IMR-90 (cell line): Measurements from ENCODE around the gene RELN. TPM values are rescaled to one million over a fixed set of nuclear protein-coding genes. Genes with fewer than 3 reads are reported as not detected.

ENCODE experiments used
- ATAC-seq: fragments of 200-7000 bp; cut with Tn5 transposase; 2 replicates; pipeline ENCODE4 v1.9.1; 2020; ENCODE audit warnings: low read depth, mild to moderate bottlenecking, moderate library complexity
- BruUV-seq: library from RNA; stranded (reverse); fragments of 400-500 nt; replicated peaks from 2 replicates; lab custom pipeline; 2021; lab: Mats Ljungman, UMichigan
- CTCF ChIA-PET: fragments of 300-600 bp; formaldehyde crosslinking; extraction: SDS; loops from one replicate; lab custom pipeline; 2021; ENCODE audit warnings: antibody characterized with exemption; lab: Yijun Ruan, JAX
- POLR2A ChIA-PET: fragments of 300-600 bp; sonication (Branson Sonifier 250); formaldehyde crosslinking; loops from one replicate; lab custom pipeline; 2022; ENCODE audit warnings: antibody characterized with exemption; ENCODE audit not compliant: unreplicated experiment; lab: Charles Lee
- DNase-seq: peaks from one replicate; pipeline ENCODE4 v3.0.0; 2013
- H2AFZ ChIP-seq: replicated peaks from 2 replicates; pipeline ENCODE3; 2013; ENCODE audit warnings: low read length, mild to moderate bottlenecking; ENCODE audit not compliant: poor library complexity
- H2AK5ac ChIP-seq: 2 replicates; pipeline ENCODE4 v1.6.1; 2013; ENCODE audit warnings: low read depth, low read length, inconsistent platforms
- H2AK9ac ChIP-seq: replicated peaks from 2 replicates; pipeline ENCODE3; 2013; ENCODE audit warnings: mild to moderate bottlenecking, low read depth, low read length, moderate library complexity; ENCODE audit not compliant: poor library complexity
- H2BK120ac ChIP-seq: 2 replicates; pipeline ENCODE4 v1.6.1; 2013; ENCODE audit warnings: low read depth, low read length, inconsistent platforms
- H2BK15ac ChIP-seq: 3 replicates; pipeline ENCODE4 v1.6.1; 2013; ENCODE audit warnings: low read depth, low read length, inconsistent platforms
- H2BK20ac ChIP-seq: 2 replicates; pipeline ENCODE4 v1.6.1; 2013; ENCODE audit warnings: low read depth, mild to moderate bottlenecking, inconsistent platforms, low read length, moderate library complexity
- H2BK5ac ChIP-seq: 2 replicates; pipeline ENCODE4 v1.6.1; 2013; ENCODE audit warnings: mild to moderate bottlenecking, low read depth, low read length, inconsistent platforms; ENCODE audit not compliant: poor library complexity, severe bottlenecking
- H3K14ac ChIP-seq: replicated peaks from 2 replicates; pipeline ENCODE4 v1.6.1; 2013; ENCODE audit warnings: low read depth, low read length, inconsistent platforms
- H3K18ac ChIP-seq: 2 replicates; pipeline ENCODE4 v1.6.1; 2013; ENCODE audit warnings: low read depth, low read length, control low read depth
- H3K23ac ChIP-seq: 2 replicates; pipeline ENCODE4 v1.6.1; 2013; ENCODE audit warnings: low read depth, low read length, inconsistent platforms
- H3K27ac ChIP-seq: 2 replicates; pipeline ENCODE4 v1.5.1; 2013; ENCODE audit warnings: mild to moderate bottlenecking, control low read depth, low read length; ENCODE audit not compliant: insufficient read depth
- H3K27me3 ChIP-seq: 2 replicates; pipeline ENCODE4 v1.6.1; 2013; ENCODE audit warnings: low read length; ENCODE audit not compliant: control insufficient read depth, insufficient read depth
- H3K36me3 ChIP-seq: 2 replicates; pipeline ENCODE4 v1.6.1; 2013; ENCODE audit warnings: low read length, mixed read lengths; ENCODE audit not compliant: control insufficient read depth, insufficient read depth
- H3K4ac ChIP-seq: 2 replicates; pipeline ENCODE4 v1.6.1; 2013; ENCODE audit warnings: low read depth, low read length, inconsistent platforms
- H3K4me1 ChIP-seq: 2 replicates; pipeline ENCODE4 v1.6.1; 2013; ENCODE audit warnings: low read length, mixed read lengths; ENCODE audit not compliant: control insufficient read depth, insufficient read depth
- H3K4me2 ChIP-seq: 2 replicates; pipeline ENCODE4 v1.6.1; 2013; ENCODE audit warnings: low read depth, mild to moderate bottlenecking, control low read depth, low read length, moderate library complexity
- H3K4me3 ChIP-seq: 2 replicates; pipeline ENCODE4 v1.5.1; 2013; ENCODE audit warnings: low read depth, mild to moderate bottlenecking, control low read depth, low read length, moderate library complexity; ENCODE audit not compliant: insufficient read depth
- H3K56ac ChIP-seq: 2 replicates; pipeline ENCODE4 v1.6.1; 2013; ENCODE audit warnings: low read length, inconsistent platforms; ENCODE audit not compliant: insufficient read depth; ENCODE audit errors: extremely low read depth
- H3K79me1 ChIP-seq, 2 experiments: 2 replicates each; pipeline ENCODE4 v1.6.1; 2013; ENCODE audit warnings: low read length in 2 of 2, inconsistent platforms in 1 of 2, low read depth in 1 of 2
- H3K9ac ChIP-seq: 2 replicates; pipeline ENCODE4 v1.6.1; 2013; ENCODE audit warnings: low read depth, low read length, control low read depth
- H3K9me1 ChIP-seq: 2 replicates; pipeline ENCODE4 v1.6.1; 2013; ENCODE audit warnings: low read length, inconsistent platforms; ENCODE audit not compliant: insufficient read depth
- H3K9me3 ChIP-seq: 2 replicates; pipeline ENCODE4 v1.6.1; 2013; ENCODE audit warnings: low read length; ENCODE audit not compliant: control insufficient read depth, insufficient read depth
- H4K20me1 ChIP-seq: 2 replicates; pipeline ENCODE4 v1.6.1; 2013; ENCODE audit warnings: low read length, inconsistent platforms; ENCODE audit not compliant: insufficient read depth
- H4K5ac ChIP-seq: 2 replicates; pipeline ENCODE4 v1.6.1; 2013; ENCODE audit warnings: mild to moderate bottlenecking, low read depth, low read length, control low read depth
- H4K8ac ChIP-seq, 2 experiments: 2 replicates each; pipeline ENCODE4 v1.6.1; 2013; ENCODE audit warnings: low read depth in 2 of 2, low read length in 2 of 2, control low read depth in 1 of 2, inconsistent platforms in 1 of 2
- H4K91ac ChIP-seq: 2 replicates; pipeline ENCODE4 v1.6.1; 2013; ENCODE audit warnings: low read depth, low read length, inconsistent platforms; ENCODE audit not compliant: insufficient read depth
- FOS ChIP-seq: fragments of 150-350 bp; IDR thresholded peaks from 2 replicates; pipeline ENCODE4 v1.6.1; 2016; ENCODE audit warnings: low read depth, low read length
- MAZ ChIP-seq: IDR thresholded peaks from 2 replicates; pipeline ENCODE4 v1.6.1; 2012; ENCODE audit warnings: low read depth, mild to moderate bottlenecking, low read length, improper control_type of control experiment, moderate library complexity, borderline replicate concordance
- POLR2A ChIP-seq: IDR thresholded peaks from 2 replicates; pipeline ENCODE4 v1.6.1; 2012; ENCODE audit warnings: mild to moderate bottlenecking, low read depth, low read length
- RFX5 ChIP-seq: IDR thresholded peaks from 2 replicates; pipeline ENCODE4 v1.8.0; 2012; ENCODE audit warnings: low read depth, mild to moderate bottlenecking, low read length, moderate library complexity
- WGBS, 2 experiments: methylation state at CpG; one replicate each; pipeline versions ENCODE4 v1.1.5 to v1.1.7; 2013; ENCODE audit warnings: missing lambda C conversion rate in 2 of 2; ENCODE audit not compliant: insufficient read length in 1 of 2; ENCODE audit errors: extremely low coverage in 2 of 2; 5-methylcytosine and 5-hydroxymethylcytosine counted together
- dilution Hi-C: fragments of 300-500 bp; cut with HindIII; formaldehyde crosslinking; loops from one replicate; pipeline ENCODE4 v1.14.3; 2018; ENCODE audit warnings: low sequenced_read_pairs; ENCODE audit not compliant: unreplicated experiment
- in situ Hi-C: fragments of 300-500 bp; cut with MboI; formaldehyde crosslinking; loops from 3 replicates; pipeline ENCODE4 v1.14.3; 2019; ENCODE audit warnings: low sequenced_read_pairs, inconsistent platforms, mixed read lengths
- intact Hi-C: fragments of 100-400 bp; cut with micrococcal nuclease; formaldehyde crosslinking; loops from 2 replicates; pipeline ENCODE4 v1.10.0; 2022
- polyA plus RNA-seq, 3 experiments: library from polyadenylated mRNA; depleted of rRNA; stranded (reverse); fragments of >200 nt; gene quantifications; 2 replicates each; pipeline ENCODE4 v1.2.3, GENCODE V29; 2012; ENCODE audit warnings: low replicate concordance in 1 of 3
- total RNA-seq: library from RNA; depleted of rRNA; stranded (reverse); fragments of >200 nt; gene quantifications from 2 replicates; pipeline ENCODE4 v1.2.3, GENCODE V29; 2012
- TF ChIP-seq, protein P1 (sequence below): fragments of 150-350 bp; IDR thresholded peaks from 2 replicates; pipeline ENCODE4 v1.6.1; 2017; ENCODE audit warnings: mild to moderate bottlenecking, antibody characterized with exemption, low read length, low read depth

The RELN gene
- total and polyA plus RNA-seq, 2 of the 4 experiments (the other 2 are of a cell fraction): 14.7 to 23.7 TPM

DNA sequence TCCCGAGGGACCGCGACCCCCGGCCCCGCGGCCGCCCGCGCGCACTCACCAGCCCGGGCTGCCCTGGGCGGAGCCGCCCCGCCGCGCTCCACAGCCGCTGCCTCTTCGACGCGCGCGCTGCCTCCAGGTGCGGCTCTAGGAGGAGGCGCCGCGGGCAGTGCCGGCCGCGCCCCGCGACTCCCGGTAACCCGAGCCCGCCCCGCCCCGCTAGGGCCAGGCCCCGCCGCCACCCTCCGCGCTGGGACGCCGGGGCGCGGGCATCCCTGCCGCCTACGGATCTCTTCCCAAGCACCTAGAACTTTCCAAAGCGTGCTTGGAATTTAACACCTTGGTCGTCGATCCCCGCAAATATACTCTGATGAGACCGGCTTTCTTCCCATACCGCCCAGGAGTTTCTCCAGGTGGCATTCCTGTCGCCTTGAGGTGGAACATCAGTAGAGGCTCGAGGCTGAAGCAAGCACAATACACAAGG is 543.4 kb downstream of the RELN start, which contains the start of gene SLC26A5 (continued):
- TF ChIP-seq MAZ: no peak
- TF ChIP-seq POLR2A: no peak

DNA sequence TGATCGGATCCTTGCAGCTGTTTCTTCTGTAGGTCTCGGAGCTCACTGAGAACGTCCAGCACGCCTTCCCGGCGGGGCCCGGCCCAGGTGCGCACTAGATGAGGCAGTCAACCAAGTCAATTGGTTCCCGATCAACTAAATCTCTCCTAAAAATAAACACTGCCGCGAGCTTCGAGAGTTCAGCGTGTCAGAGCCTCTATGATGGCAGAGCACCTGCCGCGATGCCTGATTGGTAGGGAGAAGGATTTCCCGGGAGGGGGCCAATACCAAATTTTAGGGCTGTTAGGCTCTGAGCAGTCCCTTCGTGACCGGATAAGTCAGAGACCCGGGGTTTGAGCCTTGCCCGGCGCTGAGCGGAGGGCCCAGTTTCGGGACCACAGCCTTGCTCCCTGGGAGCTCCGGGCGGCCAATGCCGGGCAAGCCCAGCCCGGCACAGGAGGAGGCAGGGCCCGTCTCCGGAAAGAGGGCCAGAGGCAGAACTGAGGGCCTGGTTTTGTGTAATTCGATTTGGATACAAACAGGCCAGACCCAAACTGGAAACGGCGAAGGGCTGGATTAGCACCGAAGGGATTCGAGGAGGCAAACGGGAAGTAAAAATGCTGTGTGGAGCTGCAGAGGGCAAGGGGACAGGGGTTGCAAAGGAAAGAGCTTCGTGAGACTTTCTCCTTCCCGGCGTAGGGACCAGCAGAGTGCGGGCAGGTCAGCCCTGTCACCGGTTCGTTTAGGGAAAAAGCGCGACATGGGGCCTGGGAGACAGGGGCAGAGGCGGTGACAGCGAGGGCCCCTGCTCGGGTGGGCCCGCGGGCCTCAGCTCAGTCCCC is 544.0 kb downstream of the RELN start:
- H3K27me3 ChIP-seq: peaks cover 34% of the 10 kb centered on the region
- no peaks in the 10 kb centered on the region for H3K79me1 ChIP-seq
- no peak overlapping the region for H3K18ac ChIP-seq
- no peak overlapping the region for H3K27ac ChIP-seq
- H3K36me3 ChIP-seq: no peaks in the 10 kb centered on the region
- BruUV-seq: no TSS peak
- peak overlapping the region; percentile 73 for H2AFZ ChIP-seq
- 6% methylated on average over 23 of the region's 48 CpGs; no CpG with 5 or more reads in 1 of the 2 experiments for WGBS, 2 experiments
- peak overlapping the region; percentile 79 for H3K4me2 ChIP-seq
- H2BK20ac ChIP-seq: no peak overlapping the region
- no peak overlapping the region for H3K4ac ChIP-seq
- H3K4me1 ChIP-seq: peaks cover 4% of the 10 kb centered on the region; the same call in 1 of the 2 replicates
- no peak overlapping the region for H4K8ac ChIP-seq
- no peak overlapping the region for H3K23ac ChIP-seq
- ChIA-PET POLR2A (interaction anchor here (0.5 kb wide), 1 partner anchor 15 kb away, joined by 11 read pairs; no protein-coding TSS in a partner anchor), CTCF (no interaction called here)
- H3K14ac ChIP-seq: no peak overlapping the region
- no peak overlapping the region for H2AK5ac ChIP-seq
- intact Hi-C loops: loop anchor here (2.0 to 5.0 kb wide), 4 partner anchors 77 to 827 kb away; no protein-coding TSS in a partner anchor
- TF ChIP-seq FOS: no peak
- TF ChIP-seq RFX5: no peak
- TF ChIP-seq, protein P1, sequence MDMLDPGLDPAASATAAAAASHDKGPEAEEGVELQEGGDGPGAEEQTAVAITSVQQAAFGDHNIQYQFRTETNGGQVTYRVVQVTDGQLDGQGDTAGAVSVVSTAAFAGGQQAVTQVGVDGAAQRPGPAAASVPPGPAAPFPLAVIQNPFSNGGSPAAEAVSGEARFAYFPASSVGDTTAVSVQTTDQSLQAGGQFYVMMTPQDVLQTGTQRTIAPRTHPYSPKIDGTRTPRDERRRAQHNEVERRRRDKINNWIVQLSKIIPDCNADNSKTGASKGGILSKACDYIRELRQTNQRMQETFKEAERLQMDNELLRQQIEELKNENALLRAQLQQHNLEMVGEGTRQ: no peak
- TF ChIP-seq POLR2A: no peak
- H3K9ac ChIP-seq: 0 out of 2 replicates have a peak overlapping the region, but pooled peaks have one; percentile 3
- DNase-seq (no peak), ATAC-seq (peak; percentile 53)
- no peak overlapping the region for H4K91ac ChIP-seq
- no peaks in the 10 kb centered on the region for H4K20me1 ChIP-seq
- no peak overlapping the region for H2BK120ac ChIP-seq
- no peaks in the 10 kb centered on the region for H3K9me1 ChIP-seq
- dilution Hi-C loops: no loop called here
- no peaks in the 10 kb centered on the region; the same call in 1 of the 2 replicates for H3K9me3 ChIP-seq
- no peak overlapping the region for H2BK5ac ChIP-seq
- H2BK15ac ChIP-seq: no peak overlapping the region
- no peak overlapping the region for H2AK9ac ChIP-seq
- in situ Hi-C loops: no loop called here
- peak overlapping the region; percentile 13 for H3K4me3 ChIP-seq
- H4K5ac ChIP-seq: no peak overlapping the region
- H3K56ac ChIP-seq: no peak overlapping the region
